HEK293 (cell line): Measurements from ENCODE around the gene FRMD4B.

ENCODE experiments used
- ZNF660 ChIP-seq: fragments of 450-650 bp; IDR thresholded peaks from 2 replicates; pipeline ENCODE4 v1.5.1; 2018; ENCODE audit warnings: missing biosample characterization, mild to moderate bottlenecking, missing genetic modification characterization
- ZNF785 ChIP-seq: fragments of 450-650 bp; formaldehyde crosslinking; IDR thresholded peaks from 2 replicates; pipeline ENCODE4 v1.5.1; 2016; ENCODE audit warnings: missing biosample characterization, missing genetic modification characterization
- TF ChIP-seq, protein P1 (sequence below): fragments of 450-650 bp; formaldehyde crosslinking; IDR thresholded peaks from 2 replicates; pipeline ENCODE4 v1.5.1; 2016; ENCODE audit warnings: missing biosample characterization, missing genetic modification characterization

DNA sequence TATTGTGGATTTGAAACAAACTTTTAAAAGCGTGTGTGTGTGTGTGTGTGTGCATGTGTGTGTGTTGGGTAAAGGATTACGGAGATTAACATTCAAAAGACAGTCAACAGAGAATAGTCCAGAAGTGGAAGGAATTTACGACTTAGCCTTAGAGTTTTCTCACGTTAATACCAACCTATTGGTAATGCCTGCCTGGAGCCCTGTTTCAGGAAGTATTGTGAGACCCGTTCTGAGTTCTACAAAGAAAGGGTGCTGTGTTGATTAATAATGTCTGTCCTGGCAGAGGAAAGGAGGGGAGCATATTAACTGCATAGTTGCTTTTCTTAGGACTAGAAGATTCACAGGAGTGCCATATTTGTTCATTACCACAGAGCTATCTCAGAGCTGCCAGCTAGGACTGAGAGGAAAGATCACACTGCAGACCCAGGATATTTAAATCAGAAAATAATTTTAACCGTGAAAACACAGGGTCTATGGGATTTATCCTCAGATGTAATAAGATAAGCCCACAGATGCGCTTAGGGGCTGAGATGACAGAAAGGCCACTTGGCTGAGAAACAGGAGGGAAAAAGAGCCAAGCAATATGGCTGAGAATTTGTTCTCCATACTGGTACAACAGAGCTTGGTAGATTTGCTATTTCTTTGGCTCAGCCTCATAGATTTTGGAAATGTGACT is 40.5 kb upstream of the FRMD4B start:
- TF ChIP-seq, protein P1, sequence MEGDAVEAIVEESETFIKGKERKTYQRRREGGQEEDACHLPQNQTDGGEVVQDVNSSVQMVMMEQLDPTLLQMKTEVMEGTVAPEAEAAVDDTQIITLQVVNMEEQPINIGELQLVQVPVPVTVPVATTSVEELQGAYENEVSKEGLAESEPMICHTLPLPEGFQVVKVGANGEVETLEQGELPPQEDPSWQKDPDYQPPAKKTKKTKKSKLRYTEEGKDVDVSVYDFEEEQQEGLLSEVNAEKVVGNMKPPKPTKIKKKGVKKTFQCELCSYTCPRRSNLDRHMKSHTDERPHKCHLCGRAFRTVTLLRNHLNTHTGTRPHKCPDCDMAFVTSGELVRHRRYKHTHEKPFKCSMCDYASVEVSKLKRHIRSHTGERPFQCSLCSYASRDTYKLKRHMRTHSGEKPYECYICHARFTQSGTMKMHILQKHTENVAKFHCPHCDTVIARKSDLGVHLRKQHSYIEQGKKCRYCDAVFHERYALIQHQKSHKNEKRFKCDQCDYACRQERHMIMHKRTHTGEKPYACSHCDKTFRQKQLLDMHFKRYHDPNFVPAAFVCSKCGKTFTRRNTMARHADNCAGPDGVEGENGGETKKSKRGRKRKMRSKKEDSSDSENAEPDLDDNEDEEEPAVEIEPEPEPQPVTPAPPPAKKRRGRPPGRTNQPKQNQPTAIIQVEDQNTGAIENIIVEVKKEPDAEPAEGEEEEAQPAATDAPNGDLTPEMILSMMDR (tag by site-specific recombination) = no peak
- TF ChIP-seq ZNF785 (tag by site-specific recombination) = no peak
- no peak for TF ChIP-seq ZNF660 (tag by site-specific recombination)
